ENCODE results near the gene FERMT3.

DNA sequence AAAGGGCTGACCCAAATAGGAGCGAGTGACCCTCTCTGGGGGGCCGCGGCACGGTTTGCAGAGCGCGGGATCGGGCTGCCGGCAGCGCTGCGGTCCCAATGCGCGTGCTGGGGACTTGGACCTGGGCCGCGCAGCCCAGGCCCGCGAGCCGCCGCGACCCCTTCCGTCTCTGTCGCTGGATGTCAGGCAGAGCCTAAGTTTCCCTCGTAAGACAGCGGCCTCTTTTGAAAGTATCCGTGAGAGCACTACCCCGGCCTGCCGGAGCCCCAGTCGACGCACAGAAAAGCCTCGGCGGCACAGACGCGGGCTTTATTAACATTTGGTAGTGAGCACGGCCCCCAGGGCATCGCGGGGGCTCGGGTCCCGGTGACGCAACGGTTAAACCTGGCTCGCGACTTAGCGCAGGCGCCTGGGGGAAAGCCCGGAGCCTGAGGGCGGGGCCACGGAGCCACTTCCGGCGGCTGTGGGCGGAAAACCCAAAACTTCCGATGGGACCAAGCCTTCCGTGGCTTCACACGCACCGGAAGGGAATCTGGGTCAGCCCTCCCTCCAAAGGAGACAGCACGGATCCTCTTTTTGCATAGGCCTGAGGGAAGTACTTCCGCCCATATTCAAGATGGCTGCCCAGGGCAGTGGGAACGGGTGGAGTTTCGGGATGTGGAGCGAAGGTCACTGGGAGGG, 63.2 kb downstream of the FERMT3 start:
- TF ChIP-seq, protein P1, sequence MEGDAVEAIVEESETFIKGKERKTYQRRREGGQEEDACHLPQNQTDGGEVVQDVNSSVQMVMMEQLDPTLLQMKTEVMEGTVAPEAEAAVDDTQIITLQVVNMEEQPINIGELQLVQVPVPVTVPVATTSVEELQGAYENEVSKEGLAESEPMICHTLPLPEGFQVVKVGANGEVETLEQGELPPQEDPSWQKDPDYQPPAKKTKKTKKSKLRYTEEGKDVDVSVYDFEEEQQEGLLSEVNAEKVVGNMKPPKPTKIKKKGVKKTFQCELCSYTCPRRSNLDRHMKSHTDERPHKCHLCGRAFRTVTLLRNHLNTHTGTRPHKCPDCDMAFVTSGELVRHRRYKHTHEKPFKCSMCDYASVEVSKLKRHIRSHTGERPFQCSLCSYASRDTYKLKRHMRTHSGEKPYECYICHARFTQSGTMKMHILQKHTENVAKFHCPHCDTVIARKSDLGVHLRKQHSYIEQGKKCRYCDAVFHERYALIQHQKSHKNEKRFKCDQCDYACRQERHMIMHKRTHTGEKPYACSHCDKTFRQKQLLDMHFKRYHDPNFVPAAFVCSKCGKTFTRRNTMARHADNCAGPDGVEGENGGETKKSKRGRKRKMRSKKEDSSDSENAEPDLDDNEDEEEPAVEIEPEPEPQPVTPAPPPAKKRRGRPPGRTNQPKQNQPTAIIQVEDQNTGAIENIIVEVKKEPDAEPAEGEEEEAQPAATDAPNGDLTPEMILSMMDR (IDR thresholded peaks at IDR 0.05 in 4 of 5, conservative IDR thresholded peaks at IDR 0.05 in 1 of 5), result peak in 3 of 5 experiments; percentile 11 to 22 (median 16)
- TF ChIP-seq POLR2A (IDR thresholded peaks at IDR 0.05), result peak; percentile 35 to 47

Data from gastrocnemius medialis (tissue), 4 donors.